ENCODE results near the gene CANX.
A peak's percentile ranks its signal among the peaks of the same experiment; 100 is the strongest.

The CANX gene

GRCh38 chr5:179732412-179732917 lies 33.7 kb downstream of the CANX start, which contains the start of gene MAML1:
MAML1 (plus strand) TSS chr5:179732822; CDS start chr5:179733113, 291 bp downstream.
- Histone ChIP-seq H3F3A (ENCODE audit: insufficient read depth, low read length) (peaks cover 41% of the 10 kb centered on the region), H4K20me1 (ENCODE audit: insufficient read depth, low read length) (no peaks in the 10 kb centered on the region), H2AFZ (ENCODE audit: low read length) (peak within 1 kb of the TSS; percentile 46; the same call in 1 of the 2 replicates), H3K4me2 (ENCODE audit: low read depth, low read length) (peak within 1 kb of the TSS; percentile 84), H3K9ac (ENCODE audit: low read length) (peak within 1 kb of the TSS; percentile 82), H3K27ac (ENCODE audit: low read length) (peak within 1 kb of the TSS; percentile 62; the same call in 1 of the 2 replicates), H3K4me3 (ENCODE audit: low read length) (peak within 1 kb of the TSS; percentile 98), H3K4me1 (ENCODE audit: low read length) (peaks cover 31% of the 10 kb centered on the region), H3K36me3 (replicated peaks; ENCODE audit: insufficient read depth, low read length) (peaks cover 13% of the 10 kb centered on the region; the same call in 1 of the 2 replicates), H3K27me3 (replicated peaks; ENCODE audit: insufficient read depth, low read length) (no peaks in the 10 kb centered on the region), H3K9me2 (replicated peaks; ENCODE audit: insufficient read depth, low read length) (no peaks in the 10 kb centered on the region), H3K9me3 (replicated peaks; ENCODE audit: insufficient read depth, low read length) (no peaks in the 10 kb centered on the region), H3K79me2 (ENCODE audit: low read length) (peaks cover 49% of the 10 kb centered on the region)
- TF ChIP-seq, protein P1, sequence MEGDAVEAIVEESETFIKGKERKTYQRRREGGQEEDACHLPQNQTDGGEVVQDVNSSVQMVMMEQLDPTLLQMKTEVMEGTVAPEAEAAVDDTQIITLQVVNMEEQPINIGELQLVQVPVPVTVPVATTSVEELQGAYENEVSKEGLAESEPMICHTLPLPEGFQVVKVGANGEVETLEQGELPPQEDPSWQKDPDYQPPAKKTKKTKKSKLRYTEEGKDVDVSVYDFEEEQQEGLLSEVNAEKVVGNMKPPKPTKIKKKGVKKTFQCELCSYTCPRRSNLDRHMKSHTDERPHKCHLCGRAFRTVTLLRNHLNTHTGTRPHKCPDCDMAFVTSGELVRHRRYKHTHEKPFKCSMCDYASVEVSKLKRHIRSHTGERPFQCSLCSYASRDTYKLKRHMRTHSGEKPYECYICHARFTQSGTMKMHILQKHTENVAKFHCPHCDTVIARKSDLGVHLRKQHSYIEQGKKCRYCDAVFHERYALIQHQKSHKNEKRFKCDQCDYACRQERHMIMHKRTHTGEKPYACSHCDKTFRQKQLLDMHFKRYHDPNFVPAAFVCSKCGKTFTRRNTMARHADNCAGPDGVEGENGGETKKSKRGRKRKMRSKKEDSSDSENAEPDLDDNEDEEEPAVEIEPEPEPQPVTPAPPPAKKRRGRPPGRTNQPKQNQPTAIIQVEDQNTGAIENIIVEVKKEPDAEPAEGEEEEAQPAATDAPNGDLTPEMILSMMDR (IDR thresholded peaks at IDR 0.05; ENCODE audit: low read length), result no peak
- TF ChIP-seq EZH2 (optimal IDR thresholded peaks at IDR 0.05; ENCODE audit: low read depth, low read length), result no peak
- peak; percentile 100 for DNase-seq

DNA sequence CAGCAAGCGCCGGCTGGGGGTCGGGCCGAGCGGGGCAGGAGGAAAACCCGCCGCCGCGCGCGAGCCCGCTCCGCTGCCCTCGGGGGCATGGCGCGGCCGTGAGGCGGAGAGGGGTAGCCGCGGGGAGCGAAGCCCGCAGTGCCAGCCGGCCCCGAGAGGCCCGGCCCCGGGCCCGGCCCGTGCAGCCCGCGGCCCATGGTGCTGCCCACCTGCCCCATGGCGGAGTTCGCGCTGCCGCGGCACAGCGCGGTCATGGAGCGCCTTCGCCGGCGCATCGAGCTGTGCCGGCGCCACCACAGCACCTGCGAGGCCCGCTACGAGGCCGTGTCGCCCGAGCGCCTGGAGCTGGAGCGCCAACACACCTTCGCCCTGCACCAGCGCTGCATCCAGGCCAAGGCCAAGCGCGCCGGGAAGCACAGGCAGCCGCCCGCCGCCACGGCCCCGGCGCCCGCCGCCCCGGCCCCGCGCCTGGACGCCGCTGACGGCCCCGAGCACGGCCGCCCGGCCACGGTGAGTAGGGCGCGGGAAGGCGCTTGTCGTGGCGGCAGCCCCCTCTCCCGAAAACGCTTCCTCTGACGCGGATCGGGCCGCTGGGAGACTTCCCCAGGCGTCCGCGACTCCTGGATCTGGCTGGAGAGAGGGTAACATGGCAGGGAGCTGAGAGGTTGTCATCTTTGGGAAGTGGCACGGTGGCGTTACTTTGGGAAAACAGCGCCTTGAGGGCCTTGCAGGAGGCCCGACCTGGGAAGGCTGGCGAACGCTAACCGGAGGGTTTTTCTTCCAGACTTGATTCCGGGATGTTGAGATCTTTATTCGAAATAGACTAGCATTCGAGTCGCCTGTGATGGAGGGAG lies 34.4 kb downstream of the CANX start:
- no peak for TF ChIP-seq EZH2phosphoT487 (IDR thresholded peaks at IDR 0.05; ENCODE audit: low read length)
- TF ChIP-seq, protein P1 (IDR thresholded peaks at IDR 0.05; ENCODE audit: low read length), result no peak
- no peak for TF ChIP-seq EZH2 (optimal IDR thresholded peaks at IDR 0.05; ENCODE audit: low read depth, low read length)
- Histone ChIP-seq H3K27ac (ENCODE audit: low read length) (peak overlapping the region; percentile 62; the same call in 1 of the 2 replicates), H3K36me3 (replicated peaks; ENCODE audit: insufficient read depth, low read length) (peaks cover 11% of the 10 kb centered on the region; the same call in 1 of the 2 replicates), H3K9me3 (replicated peaks; ENCODE audit: insufficient read depth, low read length) (no peaks in the 10 kb centered on the region), H3K9ac (ENCODE audit: low read length) (peak overlapping the region; percentile 82), H3K4me1 (ENCODE audit: low read length) (peaks cover 31% of the 10 kb centered on the region), H3K9me2 (replicated peaks; ENCODE audit: insufficient read depth, low read length) (no peaks in the 10 kb centered on the region), H3K79me2 (ENCODE audit: low read length) (peaks cover 55% of the 10 kb centered on the region), H2AFZ (ENCODE audit: low read length) (peak overlapping the region; percentile 46; the same call in 1 of the 2 replicates), H3F3A (ENCODE audit: insufficient read depth, low read length) (peaks cover 35% of the 10 kb centered on the region), H3K4me2 (ENCODE audit: low read depth, low read length) (peak overlapping the region; percentile 74), H3K4me3 (ENCODE audit: low read length) (peak overlapping the region; percentile 98), H3K27me3 (replicated peaks; ENCODE audit: insufficient read depth, low read length) (no peaks in the 10 kb centered on the region), H4K20me1 (ENCODE audit: insufficient read depth, low read length) (no peaks in the 10 kb centered on the region)
- DNase-seq, result peak; percentile 26

- Histone ChIP-seq H3K36me3 (replicated peaks; ENCODE audit: insufficient read depth, low read length) (peaks cover 5% of the 10 kb centered on the region; the same call in 1 of the 2 replicates), H3F3A (ENCODE audit: insufficient read depth, low read length) (peaks cover 30% of the 10 kb centered on the region), H3K79me2 (ENCODE audit: low read length) (peaks cover 58% of the 10 kb centered on the region), H2AFZ (ENCODE audit: low read length) (peak overlapping the region; percentile 46; the same call in 1 of the 2 replicates), H3K27me3 (replicated peaks; ENCODE audit: insufficient read depth, low read length) (no peaks in the 10 kb centered on the region), H3K9me2 (replicated peaks; ENCODE audit: insufficient read depth, low read length) (no peaks in the 10 kb centered on the region), H4K20me1 (ENCODE audit: insufficient read depth, low read length) (no peaks in the 10 kb centered on the region), H3K27ac (ENCODE audit: low read length) (peak overlapping the region; percentile 27; the same call in 1 of the 2 replicates), H3K4me3 (ENCODE audit: low read length) (peak overlapping the region; percentile 98), H3K9me3 (replicated peaks; ENCODE audit: insufficient read depth, low read length) (no peaks in the 10 kb centered on the region), H3K4me1 (ENCODE audit: low read length) (peaks cover 31% of the 10 kb centered on the region), H3K9ac (ENCODE audit: low read length) (peak overlapping the region; percentile 82), H3K4me2 (ENCODE audit: low read depth, low read length) (peak overlapping the region; percentile 74)
- no peak for TF ChIP-seq EZH2 (optimal IDR thresholded peaks at IDR 0.05; ENCODE audit: low read depth, low read length)
- no peak for TF ChIP-seq EZH2phosphoT487 (IDR thresholded peaks at IDR 0.05; ENCODE audit: low read length)
- TF ChIP-seq, protein P1 (IDR thresholded peaks at IDR 0.05; ENCODE audit: low read length), result no peak
- no peak for DNase-seq
Measured at GRCh38 chr5:179733772-179734126, 35.0 kb downstream of the CANX start.
